GM19324 (cell line): ENCODE results near the gene STK32B.
"Not testable (repeated sequence)": the region's sequence is repeated elsewhere in the genome, so short reads cannot be mapped to it uniquely, and the experiment has no call there.

Experiments
- ATAC-seq: cut with Tn5 transposase; IDR thresholded peaks from one replicate; pipeline ENCODE4 v1.9.1; 2021; ENCODE audit warnings: mild to moderate bottlenecking, moderate library complexity; ENCODE audit not compliant: unreplicated experiment, low FRiP score

Gene STK32B

GRCh38 chr4:5066101-5066500, 14.8 kb downstream of the STK32B start:
- no peak for ATAC-seq

- ATAC-seq = not testable (repeated sequence)
Observed at GRCh38 chr4:5066968-5067367, 15.7 kb downstream of the STK32B start.

DNA sequence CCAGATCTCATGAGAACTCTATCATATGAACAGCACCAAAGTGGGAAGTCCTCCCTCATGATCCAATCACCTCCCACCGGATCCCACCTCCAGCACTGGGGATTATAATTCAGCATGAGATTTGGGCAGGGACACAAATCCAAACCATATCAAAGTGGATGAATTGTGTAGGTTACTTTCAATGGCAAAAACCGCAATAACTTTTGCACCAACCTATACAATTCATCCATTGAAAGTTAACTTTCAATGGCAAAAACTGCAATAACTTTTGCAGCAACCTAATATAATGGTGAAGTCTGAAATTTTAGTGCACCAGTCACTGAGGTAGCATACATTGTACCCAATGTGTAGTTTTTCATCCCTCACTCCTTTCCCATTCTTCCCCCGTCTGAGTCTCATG, 16.6 kb downstream of the STK32B start:
- no peak for ATAC-seq

GRCh38 chr4:5069901-5070300, 18.6 kb downstream of the STK32B start:
- no peak for ATAC-seq

DNA sequence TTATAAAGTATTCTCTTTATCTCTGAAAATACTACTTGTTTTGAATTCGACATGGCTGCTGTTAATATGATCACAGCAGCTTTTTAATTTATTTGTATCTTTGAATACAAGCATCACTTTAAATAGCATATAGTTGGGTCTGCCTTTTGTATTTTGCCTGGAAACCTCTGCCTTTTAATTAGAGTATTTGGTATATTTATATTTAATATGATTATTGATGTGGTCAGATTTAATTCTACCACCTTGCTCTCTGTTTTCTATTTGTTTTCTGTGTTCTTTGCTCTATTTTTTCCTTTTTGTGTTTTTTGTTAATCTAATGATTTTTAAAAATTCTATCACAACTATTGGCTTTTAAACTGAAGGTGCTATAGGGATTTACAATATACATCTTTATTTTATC, 21.7 kb downstream of the STK32B start:
- ATAC-seq = no peak

- ATAC-seq = no peak
Observed at GRCh38 chr4:5078009-5078408, 26.7 kb downstream of the STK32B start.

DNA sequence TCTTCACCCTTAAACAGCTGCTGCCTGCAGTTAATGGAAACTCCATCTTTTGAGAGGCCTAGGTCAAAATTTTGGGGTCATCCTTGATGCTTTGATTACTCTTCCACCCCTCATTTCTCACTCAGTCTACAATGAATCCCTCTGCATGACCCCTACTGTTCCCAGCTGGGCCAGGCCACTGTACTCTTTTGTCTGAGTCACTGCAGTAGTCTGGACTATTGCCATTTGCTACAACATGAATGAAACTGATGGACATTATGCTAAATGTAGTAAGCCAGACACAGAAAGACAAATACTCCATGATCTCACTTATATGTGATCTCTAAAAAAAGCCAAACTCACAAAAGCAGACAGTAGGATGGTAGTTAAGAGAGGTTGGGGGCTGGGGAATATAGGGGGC, 28.3 kb downstream of the STK32B start:
- ATAC-seq = no peak

GRCh38 chr4:5081441-5081999, 30.2 kb downstream of the STK32B start:
- ATAC-seq = no peak

DNA sequence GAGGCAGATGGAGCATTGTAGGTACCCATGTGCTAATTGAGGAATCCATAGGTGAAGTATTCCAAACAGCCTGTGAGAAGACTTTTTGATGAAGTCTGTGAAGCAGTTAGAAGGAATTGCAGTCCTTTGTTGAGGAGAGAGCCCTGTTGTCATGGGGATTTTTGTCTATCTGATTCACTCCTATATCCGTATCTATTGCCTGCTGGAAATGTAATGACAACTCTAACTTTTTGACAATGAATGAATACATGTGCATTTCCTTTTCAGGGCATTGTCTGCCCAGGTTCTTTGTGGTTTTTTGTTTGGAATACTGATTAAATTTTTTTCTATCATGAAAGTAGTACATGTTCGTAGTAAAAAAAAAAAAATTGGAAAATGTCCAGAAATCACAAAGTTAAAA, 31.1 kb downstream of the STK32B start:
- no peak for ATAC-seq

DNA sequence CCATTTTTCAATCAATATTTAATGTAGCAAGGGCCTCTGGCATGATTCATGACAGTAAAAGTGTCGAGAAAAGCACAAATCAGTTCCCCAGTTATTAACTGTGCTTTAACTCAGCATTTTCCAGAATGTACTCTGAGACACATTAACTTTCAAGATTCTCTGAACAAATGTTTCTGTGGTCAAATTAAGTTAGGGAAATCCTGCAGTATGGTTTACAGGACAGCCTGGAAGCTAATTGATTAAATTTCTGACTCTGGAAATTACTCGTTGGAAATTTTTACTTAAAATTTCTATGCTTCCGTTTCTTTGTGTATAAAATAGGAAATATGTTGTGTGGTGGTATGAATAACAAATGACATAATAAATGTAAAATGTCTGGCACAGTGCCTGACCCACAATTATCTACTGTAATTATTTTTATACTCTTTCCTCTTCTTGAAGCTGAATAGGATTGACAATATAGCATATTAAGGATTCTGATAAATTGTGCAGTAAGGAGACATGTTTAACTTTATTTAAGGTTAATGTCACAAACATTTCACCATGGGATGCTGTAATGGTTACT, 33.7 kb downstream of the STK32B start:
- no peak for ATAC-seq

- ATAC-seq = no peak
Observed at GRCh38 chr4:5086535-5086934, 35.3 kb downstream of the STK32B start.

DNA sequence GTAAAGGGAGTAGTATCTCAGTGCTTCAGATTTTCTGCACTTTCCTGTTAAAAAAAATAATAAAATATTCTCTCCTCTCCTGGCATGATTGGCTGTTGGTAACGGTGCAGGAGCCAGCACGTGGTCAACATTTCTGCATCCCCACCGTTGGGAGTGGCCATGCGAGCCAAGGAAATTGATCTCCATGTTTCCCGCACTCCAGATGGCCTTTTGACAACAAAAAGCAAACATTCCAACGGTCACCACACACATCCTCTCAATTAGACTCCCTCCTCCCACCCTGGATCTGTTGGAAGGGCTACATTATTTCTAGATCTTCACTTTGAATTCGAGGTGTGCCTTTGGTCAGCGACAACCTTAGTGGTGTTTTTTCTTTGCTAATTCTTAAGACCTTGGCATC, 45.0 kb downstream of the STK32B start:
- ATAC-seq = no peak

- ATAC-seq = no peak
Observed at GRCh38 chr4:5098176-5098575, 46.9 kb downstream of the STK32B start.

- no peak for ATAC-seq
Observed at GRCh38 chr4:5100336-5100735, 49.1 kb downstream of the STK32B start.

DNA sequence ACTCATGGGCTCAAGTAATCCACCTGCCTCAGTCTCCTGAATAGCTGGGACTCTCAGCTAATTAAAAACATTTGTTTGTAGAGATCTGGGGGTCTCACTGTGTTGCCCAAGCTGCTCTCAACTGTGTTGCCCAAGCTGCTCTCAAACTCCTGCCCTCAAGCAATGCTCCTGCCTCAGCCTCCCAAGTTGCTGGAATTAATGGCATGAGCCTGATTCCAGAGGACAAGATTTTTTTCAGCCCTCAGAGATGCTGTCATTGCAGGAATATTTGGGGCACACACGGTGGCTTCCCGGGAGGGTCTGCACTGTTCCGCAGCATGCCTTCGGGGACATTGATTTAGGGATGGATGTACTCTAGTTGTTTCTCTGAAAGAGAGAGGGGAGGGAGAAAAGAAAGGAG, 49.7 kb downstream of the STK32B start:
- ATAC-seq = no peak

DNA sequence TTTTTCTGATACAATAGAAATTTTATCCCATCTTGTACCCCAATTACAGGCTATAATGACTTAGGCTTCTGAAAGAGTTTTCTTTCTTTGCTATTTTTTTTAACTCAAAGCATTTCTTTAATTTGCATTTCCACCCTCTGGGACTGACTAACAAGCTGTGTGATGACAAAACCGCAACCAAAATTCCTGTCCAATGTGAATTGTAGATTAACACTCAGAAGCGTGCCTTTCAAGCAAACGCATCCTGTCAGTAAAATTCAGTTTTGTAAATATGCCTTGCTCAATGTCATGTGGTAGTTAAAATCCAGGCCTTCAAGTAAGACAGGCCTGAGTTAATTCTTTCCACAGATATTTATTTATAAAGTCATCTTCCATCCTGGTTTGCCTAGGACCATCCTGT, 50.3 kb downstream of the STK32B start:
- ATAC-seq = no peak

- ATAC-seq = no peak
Observed at GRCh38 chr4:5110901-5111300, 59.6 kb downstream of the STK32B start.

- no peak for ATAC-seq
Observed at GRCh38 chr4:5112333-5113095, 61.2 kb downstream of the STK32B start.

GRCh38 chr4:5114950-5115349, 63.7 kb downstream of the STK32B start:
- ATAC-seq = no peak

DNA sequence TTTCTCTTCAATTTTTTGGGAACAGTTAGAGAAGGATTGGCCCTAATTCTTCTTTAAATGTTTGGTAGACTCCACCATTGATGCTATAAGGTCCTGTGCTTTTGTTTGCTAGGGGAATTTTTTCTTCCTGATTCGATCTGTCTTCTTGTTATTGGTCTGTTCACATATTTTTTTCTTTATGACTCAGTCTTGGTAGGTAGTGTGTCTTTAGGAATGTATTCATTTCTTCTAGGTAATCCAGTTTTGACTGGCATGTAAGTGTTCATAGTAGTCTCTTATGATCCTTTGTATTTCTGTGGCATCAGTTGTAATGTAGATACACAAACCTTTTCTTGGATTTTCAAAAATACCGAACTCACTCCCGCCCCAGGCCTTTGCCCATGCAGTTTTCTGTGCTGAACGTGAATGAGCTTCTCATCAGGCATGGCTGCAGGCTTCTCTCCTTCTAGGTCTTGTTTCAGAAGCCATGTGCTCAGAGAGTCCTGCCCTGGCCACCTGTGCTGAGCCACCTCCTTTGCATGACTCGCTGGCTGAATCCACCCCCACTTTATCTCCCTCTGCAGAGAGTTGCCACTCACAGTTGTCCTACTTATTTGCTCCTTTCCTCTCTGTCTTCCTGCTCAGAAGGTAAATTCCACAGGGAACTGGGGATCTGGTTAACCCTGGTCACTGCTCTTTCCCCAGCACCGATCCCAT, 67.0 kb downstream of the STK32B start:
- no peak for ATAC-seq

GRCh38 chr4:5118994-5119835, 67.9 kb downstream of the STK32B start:
- no peak for ATAC-seq
